ENCODE measurements around the gene HOXC9.

Gene HOXC9

GRCh38 chr12:54016478-54016964 lies 16.6 kb downstream of the HOXC9 start:
- no peak for DNase-seq

- no peak for DNase-seq
Observed at GRCh38 chr12:54017027-54017788, 17.2 kb downstream of the HOXC9 start.

- peak; percentile 73 to 78 for DNase-seq
Observed at GRCh38 chr12:54017878-54018467, 18.0 kb downstream of the HOXC9 start.

- DNase-seq, result no peak
Observed at GRCh38 chr12:54018468-54018984, 18.6 kb downstream of the HOXC9 start.

- DNase-seq, result no peak
Observed at GRCh38 chr12:54019091-54019811, 19.3 kb downstream of the HOXC9 start.

GRCh38 chr12:54019924-54020590 lies 20.1 kb downstream of the HOXC9 start:
- no peak for DNase-seq

- no peak for DNase-seq
Observed at GRCh38 chr12:54020591-54021405, 20.8 kb downstream of the HOXC9 start.

- no peak for DNase-seq
Observed at GRCh38 chr12:54021432-54022013, 21.6 kb downstream of the HOXC9 start.

GRCh38 chr12:54022960-54023884 lies 23.3 kb downstream of the HOXC9 start:
- DNase-seq, result no peak

- no peak for DNase-seq
Observed at GRCh38 chr12:54024127-54024526, 24.2 kb downstream of the HOXC9 start.

- DNase-seq, result no peak
Observed at GRCh38 chr12:54024581-54025305, 24.8 kb downstream of the HOXC9 start.

- DNase-seq, result no peak
Observed at GRCh38 chr12:54025499-54026405, 25.8 kb downstream of the HOXC9 start.

- DNase-seq, result no peak
Observed at GRCh38 chr12:54026640-54027441, 26.9 kb downstream of the HOXC9 start.

GRCh38 chr12:54027442-54027786 lies 27.5 kb downstream of the HOXC9 start:
- no peak for DNase-seq

GRCh38 chr12:54028314-54029201 lies 28.6 kb downstream of the HOXC9 start, which contains the start of gene HOXC6:
TSS of gene HOXC6 (plus strand) at chr12:54028440. CDS start at chr12:54028522, 82 bp downstream.
- DNase-seq, result no peak

- DNase-seq, result no peak
Observed at GRCh38 chr12:54029529-54030441, 29.8 kb downstream of the HOXC9 start.
